ENCODE results near the gene PCIF1.
"Not testable (repeated sequence)": the region's sequence is repeated elsewhere in the genome, so short reads cannot be mapped to it uniquely, and the experiment has no call there.

Gene PCIF1

DNA sequence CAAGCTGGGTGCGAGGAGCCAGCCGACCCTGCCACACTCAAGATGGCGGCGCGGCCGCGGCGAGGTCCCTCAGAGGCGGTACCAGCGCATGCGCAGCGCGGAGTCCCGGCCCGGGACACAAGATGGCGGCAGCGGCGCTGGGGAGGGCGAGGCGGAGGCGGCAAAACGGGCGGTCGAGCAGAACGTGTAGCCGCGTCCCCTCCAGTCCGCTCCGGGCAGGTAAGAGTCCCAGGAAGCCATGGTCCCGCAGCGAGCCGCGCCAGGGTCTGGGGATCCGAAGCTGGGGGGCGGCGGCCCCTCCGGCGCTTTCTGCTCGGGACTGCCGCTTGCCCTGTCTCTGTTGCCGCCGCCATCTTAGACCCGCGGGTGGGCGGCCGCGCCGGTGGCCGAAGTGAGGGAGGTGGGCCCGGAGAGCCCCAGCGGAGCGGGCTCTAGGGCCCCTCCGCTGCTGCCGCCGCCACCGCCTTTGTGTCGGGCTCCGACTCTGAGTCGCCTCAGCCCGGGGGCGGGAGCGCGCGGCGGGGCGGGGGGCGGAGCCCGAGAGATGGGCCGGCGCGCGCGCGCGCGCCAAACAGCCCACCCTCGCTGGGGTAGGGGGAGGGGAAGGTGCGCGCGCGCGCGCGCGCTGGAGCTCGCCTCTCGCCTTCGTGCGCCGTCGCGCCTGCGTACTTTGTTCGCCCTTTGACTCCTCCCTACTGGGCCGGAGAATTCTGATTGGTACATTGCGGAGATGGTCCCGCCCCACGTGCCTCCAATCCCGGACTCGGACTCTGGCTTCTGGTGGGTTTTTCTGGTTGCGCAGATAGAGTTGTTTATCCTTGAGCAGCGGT, at the start of gene PCIF1:
TSS of gene PCIF1 (plus strand) at position 98 of the 830 bp plus-strand sequence. CDS start 4,317 bp downstream, outside the sequence.
- DNase-seq (ENCODE audit: low spot score), result peak; percentile 98

DNA sequence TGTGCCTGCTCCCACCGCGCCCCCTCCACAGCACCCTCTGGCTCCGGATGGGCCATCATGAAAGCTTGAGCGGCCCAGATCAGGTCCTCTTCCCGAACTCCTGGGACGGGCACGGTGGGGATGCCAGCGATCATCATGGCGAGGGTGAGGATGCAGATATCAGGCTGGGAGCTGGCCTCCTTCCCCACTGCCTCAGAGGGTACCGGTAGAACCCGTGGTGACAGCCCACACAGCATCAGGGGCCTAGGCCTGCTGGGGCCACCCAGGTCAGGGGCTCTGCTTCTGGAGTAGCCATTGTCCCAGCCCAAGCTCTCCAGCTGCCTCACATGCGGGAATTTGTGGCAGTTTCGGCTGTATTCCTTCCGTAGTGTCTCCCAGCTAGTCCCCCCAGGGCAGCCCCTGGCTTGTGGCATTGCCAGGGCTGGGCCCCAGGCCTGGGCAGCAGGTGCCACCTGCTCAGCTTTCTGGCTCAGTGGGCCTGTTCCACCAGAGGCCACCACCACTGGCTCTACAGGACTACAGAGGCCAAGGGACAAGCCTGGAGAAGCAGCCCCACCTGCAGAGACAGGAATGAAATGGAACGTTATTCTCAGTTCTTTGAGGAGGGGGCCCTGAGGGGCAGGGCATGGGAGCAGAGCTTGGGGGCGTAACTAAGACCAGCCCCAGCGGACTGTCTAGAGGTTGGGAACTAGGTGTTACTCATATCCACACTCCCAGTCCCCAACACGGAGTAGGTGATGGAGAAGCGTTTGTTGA, 47.7 kb upstream of the PCIF1 start:
- DNase-seq (ENCODE audit: low spot score), result no peak

GRCh38 chr20:45887346-45887715, 47.2 kb upstream of the PCIF1 start, which contains the start of gene SPATA25:
Gene SPATA25 (minus strand): TSS chr20:45887622. CDS start chr20:45887590, 32 bp downstream.
- no peak for DNase-seq (ENCODE audit: low spot score)

DNA sequence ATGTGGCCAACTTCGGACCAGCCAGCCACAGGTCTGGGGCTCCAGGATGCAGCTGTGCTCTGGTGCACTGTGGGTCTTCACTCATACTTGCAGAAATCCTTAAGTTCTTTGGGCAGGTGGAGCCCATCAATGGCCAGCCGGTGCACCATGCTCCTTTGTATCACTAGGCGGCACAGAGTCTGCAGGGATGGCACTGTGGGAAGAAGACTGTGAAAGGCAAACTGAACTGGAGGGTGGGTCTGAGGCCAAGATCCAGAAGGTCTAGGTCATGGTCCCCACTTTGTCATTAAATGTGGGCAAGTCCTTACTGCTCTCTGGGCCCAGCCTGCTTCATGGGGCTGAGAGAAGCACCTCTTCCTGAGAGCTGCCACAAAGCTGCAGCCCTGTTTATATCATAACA, 45.8 kb upstream of the PCIF1 start:
- DNase-seq (ENCODE audit: low spot score), result no peak

DNA sequence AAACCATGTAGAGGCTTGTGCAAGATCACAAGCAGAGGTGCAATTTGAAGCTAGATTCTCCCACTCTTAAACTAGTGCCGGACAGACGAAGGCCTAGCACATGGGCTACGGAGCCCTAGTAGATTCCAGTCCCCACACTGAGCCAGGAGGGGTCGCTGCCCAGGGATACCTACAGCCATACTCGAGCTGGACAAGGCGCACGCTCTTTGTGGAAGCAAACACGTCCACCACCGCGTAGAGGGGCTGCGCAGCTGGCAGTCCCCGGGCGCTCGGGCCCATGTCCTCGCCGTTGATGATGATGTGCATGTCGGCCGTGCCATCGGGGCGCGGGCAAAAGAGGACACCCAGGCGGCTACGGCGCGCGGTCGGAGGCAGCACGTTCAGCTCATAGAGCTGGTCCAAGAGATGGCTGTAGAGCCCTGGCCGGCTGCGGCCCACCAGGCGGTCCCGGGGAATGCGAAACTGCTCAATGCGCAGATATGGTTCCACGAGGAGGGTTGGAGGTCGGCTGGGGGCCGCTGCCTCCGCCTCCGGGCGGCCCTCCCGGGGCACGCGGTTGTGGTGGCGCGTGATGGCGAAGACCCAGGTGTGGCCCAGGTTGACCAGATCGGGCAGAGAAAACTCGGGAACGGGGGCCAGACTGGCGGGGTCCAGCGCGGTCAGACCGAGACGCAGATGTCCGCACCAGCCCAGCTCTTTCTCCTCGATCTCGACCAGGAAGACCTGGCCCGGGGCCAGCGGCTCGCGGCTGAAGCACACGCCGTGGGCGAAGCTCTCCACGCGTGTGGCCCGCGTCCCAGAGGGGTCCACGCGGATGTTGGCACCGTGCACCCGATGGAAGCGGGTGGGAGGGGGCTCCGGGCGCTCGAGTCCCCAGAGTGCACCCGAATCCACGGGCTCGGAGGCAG, 44.2 kb upstream of the PCIF1 start:
- peak; percentile 74 for DNase-seq (ENCODE audit: low spot score)

GRCh38 chr20:45890985-45891983, 43.2 kb upstream of the PCIF1 start, which contains the start of the genes CTSA and NEURL2:
Gene CTSA (plus strand): TSS chr20:45891335. CDS start chr20:45891569, 234 bp downstream.
Gene NEURL2 (minus strand): TSS chr20:45891208. CDS start chr20:45890991, 217 bp downstream.
- DNase-seq (ENCODE audit: low spot score), result peak; percentile 87

DNA sequence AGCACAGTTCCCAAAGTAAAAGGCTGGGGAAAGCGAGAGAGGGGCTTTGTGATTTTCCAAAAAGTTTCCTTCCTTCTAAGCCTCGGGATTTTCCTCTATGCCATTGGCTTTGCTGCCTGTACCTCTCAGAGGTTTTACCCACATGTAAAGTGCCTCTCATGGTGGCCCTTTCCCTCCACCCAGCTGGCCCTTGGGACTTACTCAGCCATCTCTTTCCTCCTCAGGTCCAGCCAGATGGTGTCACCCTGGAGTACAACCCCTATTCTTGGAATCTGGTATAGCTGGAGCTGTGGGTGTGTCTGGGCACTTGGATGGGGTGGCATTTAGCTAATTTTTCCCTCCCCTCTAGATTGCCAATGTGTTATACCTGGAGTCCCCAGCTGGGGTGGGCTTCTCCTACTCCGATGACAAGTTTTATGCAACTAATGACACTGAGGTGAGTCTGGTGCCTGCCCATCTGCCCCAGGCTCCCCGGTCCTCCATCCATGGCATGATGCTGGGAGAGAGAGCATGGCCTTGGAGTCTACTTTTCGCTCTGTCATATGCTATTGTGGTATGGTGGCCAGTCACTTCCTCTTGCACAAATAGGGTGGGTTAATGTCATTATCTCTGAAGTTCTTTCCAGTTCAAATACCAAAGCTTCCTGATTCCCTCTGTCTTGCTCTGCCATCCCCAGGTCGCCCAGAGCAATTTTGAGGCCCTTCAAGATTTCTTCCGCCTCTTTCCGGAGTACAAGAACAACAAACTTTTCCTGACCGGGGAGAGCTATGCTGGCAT, 42.2 kb upstream of the PCIF1 start:
- no peak for DNase-seq (ENCODE audit: low spot score)

- DNase-seq (ENCODE audit: low spot score), result no peak
Measured at GRCh38 chr20:45892828-45893500, 41.5 kb upstream of the PCIF1 start.

GRCh38 chr20:45893831-45894230, 40.7 kb upstream of the PCIF1 start:
- no peak for DNase-seq (ENCODE audit: low spot score)

GRCh38 chr20:45894797-45895196, 39.7 kb upstream of the PCIF1 start:
- no peak for DNase-seq (ENCODE audit: low spot score)

- DNase-seq (ENCODE audit: low spot score), result no peak
Measured at GRCh38 chr20:45896641-45897161, 37.8 kb upstream of the PCIF1 start.

DNA sequence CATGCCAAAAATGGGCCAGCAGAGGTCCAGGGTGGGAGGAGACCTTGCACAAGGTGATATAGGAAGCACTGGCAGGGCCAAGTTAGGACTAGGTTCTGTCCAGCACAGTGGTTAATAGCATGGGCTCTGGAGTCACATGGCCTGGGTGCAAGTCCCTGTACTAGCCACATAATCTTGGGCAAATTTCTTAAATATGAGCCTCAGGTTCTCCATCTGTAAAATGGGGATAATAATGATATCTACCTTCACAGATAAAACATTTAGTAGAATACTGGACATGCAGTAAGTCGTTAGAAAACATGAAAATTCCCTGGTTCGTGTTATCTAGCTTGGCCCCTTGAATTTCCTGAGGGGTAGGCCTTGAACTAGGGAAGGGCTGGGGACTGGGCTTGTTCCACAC, 37.2 kb upstream of the PCIF1 start:
- no peak for DNase-seq (ENCODE audit: low spot score)

- no peak for DNase-seq (ENCODE audit: low spot score)
Measured at GRCh38 chr20:45897692-45898091, 36.8 kb upstream of the PCIF1 start.

DNA sequence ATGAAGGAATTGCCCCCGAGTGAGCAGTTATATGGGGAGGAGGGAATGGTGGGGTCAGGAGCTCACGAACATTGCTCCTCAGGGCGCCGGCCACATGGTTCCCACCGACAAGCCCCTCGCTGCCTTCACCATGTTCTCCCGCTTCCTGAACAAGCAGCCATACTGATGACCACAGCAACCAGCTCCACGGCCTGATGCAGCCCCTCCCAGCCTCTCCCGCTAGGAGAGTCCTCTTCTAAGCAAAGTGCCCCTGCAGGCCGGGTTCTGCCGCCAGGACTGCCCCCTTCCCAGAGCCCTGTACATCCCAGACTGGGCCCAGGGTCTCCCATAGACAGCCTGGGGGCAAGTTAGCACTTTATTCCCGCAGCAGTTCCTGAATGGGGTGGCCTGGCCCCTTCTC, 36.2 kb upstream of the PCIF1 start:
- no peak for DNase-seq (ENCODE audit: low spot score)

DNA sequence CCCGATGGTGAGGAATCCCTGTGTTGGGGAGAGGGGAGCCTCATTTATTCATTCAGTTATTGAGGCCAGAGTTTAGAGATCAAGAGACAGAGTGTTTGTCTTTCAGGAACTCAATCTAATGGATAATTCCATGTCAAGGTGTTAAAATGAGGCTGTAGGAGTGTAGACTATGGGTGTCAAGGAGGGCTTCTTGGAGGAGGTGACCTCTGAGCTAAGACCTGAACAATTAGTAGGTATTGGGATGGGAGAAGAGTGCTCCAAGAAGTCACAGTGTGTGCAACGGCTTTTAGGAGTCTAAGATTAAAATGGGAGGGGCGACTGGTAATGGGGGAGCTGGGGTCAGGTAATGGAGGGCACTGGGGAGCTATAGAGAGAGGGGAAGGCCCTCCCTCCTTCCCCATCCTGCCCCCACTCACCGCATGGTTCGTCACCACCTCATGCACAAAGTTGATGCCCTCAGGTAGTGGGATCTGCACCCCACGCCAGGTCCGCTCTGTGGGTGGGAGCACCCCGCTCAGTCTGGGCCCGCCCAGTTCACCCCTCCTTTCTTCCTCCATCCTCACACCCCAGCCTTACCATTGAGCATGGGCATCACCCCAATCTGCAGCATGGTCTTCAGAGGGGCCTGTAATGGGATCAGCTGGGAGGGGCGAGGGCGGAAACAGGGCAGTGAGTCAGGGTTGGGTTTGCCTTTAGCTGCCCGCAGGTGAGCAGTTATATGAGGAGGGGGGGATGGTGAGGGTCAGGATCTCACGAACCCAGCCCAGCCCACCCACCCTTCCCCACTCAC, 35.2 kb upstream of the PCIF1 start:
- DNase-seq (ENCODE audit: low spot score), result no peak

GRCh38 chr20:45901332-45901731, 33.2 kb upstream of the PCIF1 start:
- not testable (repeated sequence) for DNase-seq (ENCODE audit: low spot score)

DNA sequence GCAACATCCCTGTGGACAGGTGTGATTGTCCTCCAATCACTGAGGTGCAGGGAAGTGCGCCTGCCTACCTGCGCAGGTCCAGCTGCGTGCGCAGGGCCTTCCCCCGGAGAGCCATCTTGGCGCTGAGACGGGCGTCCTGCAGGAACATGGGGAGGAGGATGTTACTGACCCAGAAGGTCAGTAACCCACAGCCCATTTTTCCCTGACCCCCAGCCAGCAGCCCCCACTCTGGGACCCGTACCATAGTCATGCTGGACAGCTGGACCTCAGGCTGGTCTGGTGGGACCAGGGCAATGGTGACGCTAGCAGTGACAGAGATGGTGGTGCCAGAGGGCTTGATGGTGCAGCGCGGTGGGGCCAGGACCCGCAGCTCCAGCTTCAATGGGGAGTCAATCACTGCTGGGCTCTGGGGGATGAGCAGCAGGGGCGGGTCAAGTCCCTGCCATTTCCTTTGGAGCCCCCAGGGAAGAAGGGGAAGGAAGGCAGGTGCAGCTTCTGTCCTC, 32.2 kb upstream of the PCIF1 start:
- DNase-seq (ENCODE audit: low spot score), result no peak

All from kidney capillary endothelial cell (primary cell).